ENCODE results near the gene INPP4B.

The INPP4B gene

GRCh38 chr4:142222127-142222526 is 624.0 kb downstream of the INPP4B start:
- TF ChIP-seq CTCF (IDR thresholded peaks at IDR 0.05; ENCODE audit: borderline replicate concordance, control extremely low read depth, extremely low read depth, insufficient read depth, missing control alignments), result no peak
- no peak for DNase-seq (ENCODE audit: low spot score)
- in situ Hi-C loops (cut with MboI; ENCODE audit: low sequenced_read_pairs, unreplicated experiment), result no loop called here

- TF ChIP-seq CTCF (IDR thresholded peaks at IDR 0.05; ENCODE audit: borderline replicate concordance, control extremely low read depth, extremely low read depth, insufficient read depth, missing control alignments), result no peak
- DNase-seq (ENCODE audit: low spot score), result no peak
- in situ Hi-C loops (cut with MboI; ENCODE audit: low sequenced_read_pairs, unreplicated experiment), result no loop called here
Measured at GRCh38 chr4:142218726-142219125, 627.4 kb downstream of the INPP4B start.

- no peak for DNase-seq (ENCODE audit: low spot score)
- in situ Hi-C loops (cut with MboI; ENCODE audit: low sequenced_read_pairs, unreplicated experiment), result no loop called here
- TF ChIP-seq CTCF (IDR thresholded peaks at IDR 0.05; ENCODE audit: borderline replicate concordance, control extremely low read depth, extremely low read depth, insufficient read depth, missing control alignments), result no peak
Measured at GRCh38 chr4:142211444-142211843, 634.7 kb downstream of the INPP4B start.

- DNase-seq (ENCODE audit: low spot score), result no peak
- in situ Hi-C loops (cut with MboI; ENCODE audit: low sequenced_read_pairs, unreplicated experiment), result no loop called here
- TF ChIP-seq CTCF (IDR thresholded peaks at IDR 0.05; ENCODE audit: borderline replicate concordance, control extremely low read depth, extremely low read depth, insufficient read depth, missing control alignments), result no peak
Measured at GRCh38 chr4:142203505-142203904, 642.6 kb downstream of the INPP4B start.

GRCh38 chr4:142202404-142203332 is 643.4 kb downstream of the INPP4B start:
- no peak for TF ChIP-seq CTCF (IDR thresholded peaks at IDR 0.05; ENCODE audit: borderline replicate concordance, control extremely low read depth, extremely low read depth, insufficient read depth, missing control alignments)
- in situ Hi-C loops (cut with MboI; ENCODE audit: low sequenced_read_pairs, unreplicated experiment), result no loop called here

GRCh38 chr4:142201041-142201440 is 645.1 kb downstream of the INPP4B start:
- no peak for DNase-seq (ENCODE audit: low spot score)
- in situ Hi-C loops (cut with MboI; ENCODE audit: low sequenced_read_pairs, unreplicated experiment), result no loop called here
- TF ChIP-seq CTCF (IDR thresholded peaks at IDR 0.05; ENCODE audit: borderline replicate concordance, control extremely low read depth, extremely low read depth, insufficient read depth, missing control alignments), result no peak

More at GRCh38 chr4:142202404-142203332, 643.4 kb downstream of the INPP4B start:
- DNase-seq (ENCODE audit: low spot score), result no peak
